Endometrial microvascular endothelial cells (primary cell): ENCODE data around the gene FAP. TPM values are rescaled to one million over a fixed set of nuclear protein-coding genes. Genes with fewer than 3 reads are reported as not detected.

Source experiments
- in situ Hi-C: cut with HindIII; loops from 2 replicates; pipeline ENCODE4 v1.10.0; 2017; ENCODE audit warnings: low sequenced_read_pairs, low pct_unique_long_range_greater_than_20kb; ENCODE audit errors: inconsistent ontology term
- total RNA-seq: library from RNA; depleted of rRNA; stranded (reverse); fragments of >200 nt; gene quantifications from one replicate; pipeline ENCODE4 v1.2.3, GENCODE V29; 2015; ENCODE audit errors: inconsistent ontology term

Gene FAP
- total RNA-seq, 1 donor from 2014 or later: 30.1 TPM

GRCh38 chr2:162199913-162200312 lies 43.3 kb downstream of the FAP start:
- in situ Hi-C loops: no loop called here

GRCh38 chr2:162198239-162198638 lies 45.0 kb downstream of the FAP start:
- in situ Hi-C loops: no loop called here

GRCh38 chr2:162197069-162197825 lies 46.0 kb downstream of the FAP start:
- in situ Hi-C loops: no loop called here

- in situ Hi-C loops: no loop called here
These were observed 46.6 kb downstream of the FAP start for GRCh38 chr2:162196638-162197037.

GRCh38 chr2:162188451-162188850 lies 54.8 kb downstream of the FAP start:
- in situ Hi-C loops: no loop called here

GRCh38 chr2:162185541-162186232 lies 57.6 kb downstream of the FAP start:
- in situ Hi-C loops: no loop called here

- in situ Hi-C loops: no loop called here
These were observed 58.3 kb downstream of the FAP start for GRCh38 chr2:162184821-162185450.

GRCh38 chr2:162184359-162184758 lies 58.9 kb downstream of the FAP start:
- in situ Hi-C loops: no loop called here

GRCh38 chr2:162182395-162182794 lies 60.9 kb downstream of the FAP start:
- in situ Hi-C loops: no loop called here

GRCh38 chr2:162177301-162177700 lies 65.9 kb downstream of the FAP start:
- in situ Hi-C loops: no loop called here

- in situ Hi-C loops: no loop called here
These were observed 67.5 kb downstream of the FAP start for GRCh38 chr2:162175714-162176113.

- in situ Hi-C loops: no loop called here
These were observed 68.5 kb downstream of the FAP start for GRCh38 chr2:162174746-162175145.

- in situ Hi-C loops: no loop called here
These were observed 70.4 kb downstream of the FAP start for GRCh38 chr2:162172802-162173370.

GRCh38 chr2:162166745-162167144 lies 76.5 kb downstream of the FAP start:
- in situ Hi-C loops: no loop called here

GRCh38 chr2:162166174-162166573 lies 77.1 kb downstream of the FAP start:
- in situ Hi-C loops: no loop called here

GRCh38 chr2:162164802-162165201 lies 78.4 kb downstream of the FAP start:
- in situ Hi-C loops: no loop called here

- in situ Hi-C loops: no loop called here
These were observed 83.8 kb downstream of the FAP start for GRCh38 chr2:162159446-162159845.

GRCh38 chr2:162156149-162156548 lies 87.1 kb downstream of the FAP start:
- in situ Hi-C loops: no loop called here

- in situ Hi-C loops: no loop called here
These were observed 88.2 kb downstream of the FAP start for GRCh38 chr2:162155093-162155492.
